RPMI7951 (cell line): ENCODE data around the gene CTNNBIP1. TPM values are rescaled to one million over a fixed set of nuclear protein-coding genes. Genes with fewer than 3 reads are reported as not detected.
A peak's percentile ranks its signal among the peaks of the same experiment; 100 is the strongest.
"Not testable (repeated sequence)": the region's sequence is repeated elsewhere in the genome, so short reads cannot be mapped to it uniquely, and the experiment has no call there.

ENCODE experiments used
- DNase-seq: peaks from one replicate; pipeline ENCODE4 v3.0.0-alpha.2; 2012; ENCODE audit warnings: low read depth
- total RNA-seq: library from RNA; depleted of rRNA; stranded (reverse); fragments of >200 nt; shearing (Covaris generic); gene quantifications from 2 replicates; pipeline ENCODE4 v1.2.3, GENCODE V29; 2014; rRNA removed

The CTNNBIP1 gene, protein sequence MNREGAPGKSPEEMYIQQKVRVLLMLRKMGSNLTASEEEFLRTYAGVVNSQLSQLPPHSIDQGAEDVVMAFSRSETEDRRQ
- 30.6 and 37.0 TPM in 2 replicates for total RNA-seq

DNA sequence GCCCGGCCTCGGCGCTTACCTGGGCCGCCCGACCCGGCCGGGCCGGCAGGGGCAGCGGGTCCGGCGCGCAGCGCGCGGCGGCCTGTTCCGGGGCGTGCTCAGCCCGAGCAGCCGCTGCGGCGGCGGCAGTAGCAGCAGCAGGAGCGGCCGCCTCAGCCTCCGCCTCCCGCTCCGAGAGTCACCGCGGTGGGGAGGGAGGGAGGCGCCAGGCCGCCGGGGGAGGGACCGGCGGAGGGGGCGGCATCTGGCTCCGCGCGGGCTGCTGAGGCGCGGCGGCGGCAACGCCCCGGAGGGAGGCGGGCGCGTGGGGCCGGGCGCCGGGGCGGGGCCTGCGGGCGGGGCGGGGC is at the start of gene CTNNBIP1:
TSS of gene CTNNBIP1 (minus strand) at position 194 of the 347 bp plus-strand sequence. CDS start 38,205 bp downstream, outside the sequence.
- no peak for DNase-seq

DNA sequence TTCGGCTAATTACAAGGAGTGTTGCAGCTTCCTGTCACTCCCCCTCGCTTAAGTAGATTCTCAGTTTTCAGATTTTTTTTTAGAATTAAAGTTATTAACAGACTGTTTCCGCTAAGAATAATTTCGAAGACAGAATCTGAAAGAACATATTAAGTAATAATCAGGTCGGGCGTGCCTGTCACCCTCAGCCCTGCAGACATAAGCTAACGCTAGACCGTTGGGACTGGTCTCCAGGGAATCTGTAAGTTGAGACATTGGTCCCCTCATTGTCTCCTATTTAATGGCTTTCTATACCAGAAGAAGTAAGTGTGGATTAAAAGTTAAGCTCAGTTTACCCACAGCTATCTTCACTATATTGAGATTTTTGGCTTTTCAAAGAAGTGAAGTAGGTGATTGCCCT is 47.7 kb upstream of the CTNNBIP1 start:
- no peak for DNase-seq

DNA sequence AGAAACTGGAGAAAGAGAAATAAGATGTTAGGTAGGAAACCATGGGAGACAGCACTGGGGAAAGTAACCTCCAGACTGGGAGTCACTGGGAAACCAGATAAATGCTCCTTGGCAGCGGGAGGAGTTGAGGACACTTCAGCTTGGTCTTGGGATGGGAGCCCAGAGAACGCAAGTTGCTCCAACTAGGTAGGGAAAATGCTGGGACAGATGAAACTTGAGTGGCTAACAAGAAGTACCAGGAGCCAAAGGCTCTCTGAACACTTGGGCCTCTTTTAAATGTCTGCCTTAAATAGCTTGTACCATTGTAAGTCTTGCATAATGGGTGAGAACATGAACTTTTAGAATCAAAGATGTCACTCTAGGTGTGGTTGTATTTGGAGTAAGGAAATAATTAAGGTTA is 36.2 kb upstream of the CTNNBIP1 start:
- DNase-seq = no peak

DNA sequence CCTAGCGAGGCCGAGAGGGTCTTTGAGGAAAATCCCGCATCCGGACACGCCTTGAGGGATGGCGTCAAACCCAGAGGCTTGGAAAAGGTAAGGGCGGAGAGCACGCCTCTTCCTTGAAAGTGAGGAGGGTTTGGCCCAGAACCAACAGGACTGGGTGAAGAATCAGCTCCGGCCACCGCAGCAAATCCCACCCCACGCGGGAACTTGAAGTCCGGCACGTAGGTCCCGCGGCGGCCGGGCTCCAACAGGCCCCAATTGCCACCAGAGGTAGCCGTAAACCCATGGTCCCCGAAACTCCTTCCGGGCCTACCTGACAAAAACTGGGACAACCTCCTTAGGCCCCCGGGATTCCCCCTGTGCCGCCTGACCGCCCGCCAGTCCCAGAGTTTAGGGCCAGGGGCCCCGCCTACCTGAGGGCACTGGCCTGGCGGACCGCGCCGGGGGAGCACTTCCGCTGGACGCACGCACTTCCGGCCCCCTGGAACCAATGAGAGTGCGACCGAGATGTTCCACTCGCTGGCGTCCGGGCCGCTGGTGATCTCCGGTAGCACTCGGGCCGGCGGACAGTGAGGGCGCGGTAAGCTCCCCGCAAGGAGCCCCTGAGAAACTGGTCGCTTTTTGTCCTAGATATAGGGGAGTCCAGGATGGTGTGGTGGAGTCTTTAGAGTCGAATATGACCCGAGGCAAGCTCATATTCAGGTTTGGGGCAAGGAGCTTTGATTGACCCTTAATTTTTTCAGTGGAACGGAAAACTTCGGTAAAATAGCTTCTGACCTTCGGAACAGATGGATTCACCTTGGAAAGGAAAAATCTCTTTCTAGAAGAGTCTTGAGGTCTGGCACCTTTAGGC is 33.1 kb upstream of the CTNNBIP1 start, which contains the start of the genes LZIC and NMNAT1:
TSS of gene LZIC (minus strand) at position 453 of the 850 bp plus-strand sequence. CDS start 6,772 bp downstream, outside the sequence.
TSS of gene NMNAT1 (plus strand) at position 537 of the 850 bp plus-strand sequence. CDS start 28,599 bp downstream, outside the sequence.
- peak; percentile 92 for DNase-seq

DNA sequence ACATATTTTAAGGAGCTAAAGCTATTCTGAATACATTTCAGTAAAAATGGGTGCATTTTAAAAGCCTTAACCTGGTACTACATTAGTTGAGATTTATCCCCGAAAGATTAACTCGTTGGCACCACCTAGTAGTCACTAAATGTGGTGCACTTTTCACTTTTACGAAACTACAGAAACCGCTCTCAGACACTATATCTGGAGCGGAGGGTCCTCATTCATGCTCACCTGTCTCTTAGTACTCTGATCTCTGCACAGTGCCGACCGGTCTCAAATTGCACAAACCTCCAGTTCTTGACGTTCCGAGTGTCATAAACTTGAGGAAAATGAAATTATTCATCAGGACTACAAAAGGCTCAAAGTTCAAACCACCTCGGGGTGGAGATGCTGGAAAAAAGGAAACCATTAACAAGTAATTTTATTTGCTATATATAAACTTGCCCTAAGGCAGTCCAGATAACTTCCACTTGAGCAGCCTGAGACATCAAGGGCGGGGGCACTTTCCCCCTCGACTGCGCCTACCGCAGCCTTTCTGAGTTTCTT is 32.4 kb upstream of the CTNNBIP1 start:
- DNase-seq = peak; percentile 67

DNA sequence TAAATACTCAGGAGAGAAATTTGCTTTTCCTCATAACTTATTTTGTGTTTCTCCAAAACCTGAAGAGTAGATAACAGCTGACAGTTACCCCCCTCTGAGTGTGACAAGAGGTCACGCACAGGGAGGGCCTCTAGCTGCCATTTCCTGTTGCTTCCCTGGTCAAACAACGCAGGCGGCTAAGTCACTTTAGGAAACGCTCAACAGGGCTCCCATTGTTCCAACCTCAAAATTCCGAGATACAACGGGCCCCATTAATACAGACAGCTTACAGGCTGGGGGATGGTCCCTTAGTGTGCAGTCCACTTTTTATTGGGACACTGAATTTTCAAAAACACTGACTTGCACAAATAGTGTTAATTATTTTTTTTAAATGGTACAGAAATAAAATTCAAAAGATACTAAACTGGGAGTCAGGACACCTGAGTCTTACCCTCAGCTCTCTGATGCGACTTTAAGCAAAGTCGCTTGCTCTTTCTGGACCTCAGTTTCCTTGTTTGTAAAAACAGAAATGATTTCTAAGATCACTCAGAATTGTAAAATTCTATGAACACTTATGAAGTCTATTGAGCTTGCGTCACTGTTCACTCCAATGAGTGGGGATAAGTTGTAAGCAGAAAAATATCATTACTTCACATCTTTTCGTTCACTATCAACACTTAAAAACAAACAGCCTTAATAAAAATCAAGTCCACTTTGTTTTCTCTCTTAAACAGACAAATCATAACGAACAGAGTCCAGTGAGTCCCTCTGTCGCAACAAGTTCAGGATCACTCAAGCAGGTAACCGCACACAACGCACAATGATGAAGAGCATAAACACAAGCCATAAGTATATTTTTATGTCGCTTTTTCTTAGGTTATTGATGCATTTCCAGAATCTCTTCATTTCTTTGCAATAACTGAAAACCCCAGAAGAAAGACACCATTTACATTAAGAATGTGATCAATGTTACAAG is 19.6 kb upstream of the CTNNBIP1 start:
- DNase-seq = peak; percentile 54

DNA sequence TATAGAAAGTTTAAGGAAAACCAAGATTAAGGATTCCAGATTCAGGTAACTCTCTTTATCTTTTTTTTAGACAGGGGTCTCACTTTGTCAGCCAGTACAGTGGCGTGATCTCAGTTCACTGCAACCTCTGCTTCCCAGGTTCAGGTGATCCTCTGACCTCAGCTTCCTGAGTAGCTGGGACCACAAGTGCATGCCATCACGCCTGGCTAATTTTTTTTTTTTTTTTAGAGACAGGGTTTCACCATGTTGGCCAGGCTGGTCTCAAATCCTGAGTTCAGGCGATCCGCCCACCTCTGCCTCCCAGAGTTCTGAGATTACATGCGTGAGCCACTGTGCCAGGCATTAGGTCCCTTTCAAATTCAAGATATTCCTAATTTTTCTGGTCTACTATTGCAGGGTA is 17.2 kb upstream of the CTNNBIP1 start:
- no peak for DNase-seq

DNA sequence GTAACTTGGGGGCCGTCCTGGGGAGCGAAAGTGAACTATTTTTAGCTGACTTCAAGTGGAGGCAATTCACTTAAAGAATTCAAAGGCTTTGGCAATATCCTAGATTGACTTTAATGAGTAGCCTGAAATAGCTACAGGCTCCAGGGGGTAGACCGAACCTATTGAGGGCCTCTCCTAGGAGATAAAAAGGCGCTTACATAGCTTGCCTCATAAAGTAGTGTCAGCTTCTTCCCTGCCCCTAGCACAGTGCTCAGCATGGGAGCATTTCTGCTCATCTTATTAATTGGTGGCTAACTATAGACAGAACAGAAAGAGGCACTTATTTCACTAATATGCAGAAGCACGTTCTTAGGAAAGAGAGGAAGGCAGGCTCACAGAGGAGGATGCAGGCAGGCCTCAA is 12.3 kb upstream of the CTNNBIP1 start:
- no peak for DNase-seq

DNA sequence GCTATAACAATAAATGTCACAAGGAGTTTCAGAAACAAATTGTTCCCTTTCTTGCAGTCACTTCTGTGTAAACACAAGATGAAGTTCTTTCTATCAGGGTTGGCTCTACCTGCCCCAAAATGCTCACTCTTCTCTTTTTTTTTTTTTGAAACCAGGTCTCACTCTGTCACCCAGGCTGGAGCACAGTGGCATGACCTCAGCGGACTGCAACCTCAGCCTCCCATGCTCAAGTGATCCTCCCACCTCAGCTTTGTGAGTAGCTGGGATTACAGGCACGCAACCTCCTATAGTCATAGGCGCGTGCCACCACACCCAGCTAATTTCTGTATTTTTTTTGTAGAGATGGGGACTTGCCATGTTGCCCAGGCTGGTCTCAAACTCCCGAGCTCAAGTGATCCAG is 10.5 kb upstream of the CTNNBIP1 start:
- DNase-seq = no peak

DNA sequence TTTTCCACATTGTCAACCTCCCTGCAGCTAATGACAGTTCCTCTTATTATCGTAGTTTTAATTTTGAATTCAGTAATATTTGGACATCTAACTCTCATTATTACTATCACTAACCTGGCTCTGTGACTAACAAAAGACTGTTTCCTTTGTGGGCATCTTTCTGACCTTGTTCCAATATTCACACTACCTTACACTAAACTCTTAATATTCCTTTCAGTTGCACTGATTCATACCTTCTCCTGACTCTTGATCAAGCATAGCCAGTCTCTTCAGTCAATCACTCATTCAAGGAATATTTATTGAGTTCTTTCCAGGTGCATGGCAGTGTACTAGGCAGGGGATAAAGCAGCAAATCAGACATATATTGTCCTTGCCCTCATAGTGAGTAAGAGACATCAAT is 7.8 kb upstream of the CTNNBIP1 start:
- DNase-seq = no peak

DNA sequence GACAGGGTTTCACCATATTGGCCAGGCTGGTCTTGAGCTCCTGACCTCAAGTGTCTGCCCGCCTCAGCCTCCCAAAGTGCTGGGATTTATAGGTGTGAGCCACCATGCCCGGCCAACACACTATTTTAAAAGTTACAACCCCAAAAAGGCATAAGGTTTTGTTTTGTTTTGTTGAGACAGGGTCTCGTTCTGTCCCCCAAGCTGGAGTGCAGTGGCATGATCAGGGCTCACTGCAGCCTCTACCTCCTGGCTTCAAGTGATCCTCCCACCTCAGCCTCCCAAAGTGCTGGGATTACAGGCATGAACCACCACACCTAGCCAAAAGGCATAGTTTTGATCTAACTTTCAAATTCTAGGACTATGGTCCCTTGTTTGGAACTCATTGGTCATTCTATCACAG is 7.4 kb upstream of the CTNNBIP1 start:
- DNase-seq = not testable (repeated sequence)

DNA sequence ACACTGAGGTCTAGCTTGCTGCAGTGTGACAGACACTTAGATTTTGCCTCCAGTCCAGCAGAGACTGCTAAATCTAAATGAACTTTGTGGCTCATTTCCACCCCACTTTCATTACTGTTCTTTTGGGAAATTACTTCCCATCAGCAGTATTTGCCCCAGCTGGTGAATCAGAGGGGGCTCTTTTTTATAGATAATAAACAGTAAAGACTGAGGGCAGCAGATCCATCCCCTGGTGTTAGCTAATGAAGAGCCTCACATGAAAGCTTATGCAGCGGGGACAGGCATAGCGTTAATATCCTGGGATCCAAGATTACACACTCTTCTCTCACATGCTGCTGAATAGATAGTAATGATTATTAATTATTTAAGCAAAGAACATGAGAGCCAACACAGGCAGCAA is 6.4 kb upstream of the CTNNBIP1 start:
- DNase-seq = no peak

DNA sequence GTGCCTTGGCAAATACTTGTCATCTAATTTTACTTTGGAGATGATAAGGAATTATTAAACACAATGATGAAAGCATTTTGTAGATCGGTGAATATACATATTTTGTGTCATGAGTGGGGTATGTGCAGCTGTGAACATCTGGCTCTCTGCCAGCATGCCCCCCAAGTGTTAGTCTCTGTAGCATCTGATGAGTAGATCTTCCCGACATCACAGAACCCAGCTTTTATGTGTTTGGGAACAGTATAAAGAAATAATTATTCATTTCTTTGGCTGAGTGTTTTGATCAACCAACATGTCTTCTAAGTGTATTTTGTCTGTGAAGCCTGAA is 4.5 kb upstream of the CTNNBIP1 start:
- DNase-seq = no peak

DNA sequence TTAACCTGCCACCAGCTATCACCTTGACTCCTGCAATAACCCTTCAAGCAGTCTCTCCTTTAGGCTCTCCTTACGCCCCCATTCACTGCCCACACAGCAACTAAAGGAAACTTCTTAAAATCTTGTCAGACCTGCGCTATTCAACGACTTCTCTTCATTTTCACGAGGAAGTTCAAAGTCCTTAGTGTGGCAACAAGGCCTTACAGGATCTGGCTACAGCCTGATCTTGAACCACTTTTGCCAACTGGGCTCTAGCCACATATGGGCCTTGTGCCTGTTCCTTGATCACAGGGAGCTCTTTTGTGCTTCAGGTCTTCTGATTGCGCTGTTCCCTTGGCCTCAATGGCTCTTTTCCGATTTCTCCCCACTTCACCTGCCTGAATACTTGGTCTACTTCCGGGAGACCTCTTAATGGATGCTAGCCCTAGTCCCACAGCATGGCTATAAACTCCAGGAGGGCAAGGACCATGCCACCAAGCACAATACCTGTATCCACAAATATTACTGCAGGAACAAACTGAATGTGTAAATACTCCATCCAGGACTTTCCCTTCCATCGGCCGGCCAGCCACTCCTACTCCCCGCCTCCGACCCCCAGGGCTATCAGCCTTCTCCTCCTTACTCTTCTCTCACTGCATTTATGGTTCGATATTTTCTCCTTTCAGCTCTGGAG is 2.3 kb upstream of the CTNNBIP1 start:
- DNase-seq = no peak

DNA sequence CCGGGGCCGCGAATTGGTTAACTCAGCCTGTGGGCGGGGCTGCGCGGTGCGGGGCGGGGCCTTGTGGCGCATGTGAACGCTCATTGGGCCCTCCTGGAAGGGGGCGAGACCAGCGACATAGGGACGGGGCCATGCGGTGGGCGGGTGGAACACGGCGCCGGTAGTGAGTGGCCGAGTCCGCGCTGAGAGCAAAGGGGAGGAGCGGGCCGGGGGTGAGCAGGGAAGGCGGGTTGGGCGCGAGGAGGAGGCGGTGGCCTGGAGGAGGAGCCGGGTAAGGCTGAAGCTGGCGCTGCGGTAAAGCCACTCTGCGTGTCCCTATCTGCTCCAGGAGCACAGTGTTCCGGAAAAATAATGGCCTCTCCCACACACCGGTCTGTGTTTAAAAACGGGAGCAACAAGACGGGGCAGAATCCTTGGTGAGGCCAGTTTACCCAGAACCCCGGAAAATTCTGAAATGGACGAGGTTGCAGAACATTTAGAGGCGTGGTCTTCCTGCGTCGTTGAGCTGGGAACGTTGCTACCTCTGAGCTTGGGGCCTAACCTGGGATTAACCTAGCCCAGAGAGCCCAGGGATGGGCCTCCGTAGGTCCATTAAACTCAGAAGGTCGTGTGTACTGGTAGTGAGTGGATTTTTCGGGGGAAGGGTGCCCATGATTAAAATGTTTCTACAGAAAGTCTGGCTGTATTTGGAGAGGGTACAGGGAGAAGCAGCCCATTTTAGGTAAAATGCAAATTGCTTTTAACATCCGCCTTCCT is 532 bp upstream of the CTNNBIP1 start:
- peak; percentile 99 for DNase-seq

DNA sequence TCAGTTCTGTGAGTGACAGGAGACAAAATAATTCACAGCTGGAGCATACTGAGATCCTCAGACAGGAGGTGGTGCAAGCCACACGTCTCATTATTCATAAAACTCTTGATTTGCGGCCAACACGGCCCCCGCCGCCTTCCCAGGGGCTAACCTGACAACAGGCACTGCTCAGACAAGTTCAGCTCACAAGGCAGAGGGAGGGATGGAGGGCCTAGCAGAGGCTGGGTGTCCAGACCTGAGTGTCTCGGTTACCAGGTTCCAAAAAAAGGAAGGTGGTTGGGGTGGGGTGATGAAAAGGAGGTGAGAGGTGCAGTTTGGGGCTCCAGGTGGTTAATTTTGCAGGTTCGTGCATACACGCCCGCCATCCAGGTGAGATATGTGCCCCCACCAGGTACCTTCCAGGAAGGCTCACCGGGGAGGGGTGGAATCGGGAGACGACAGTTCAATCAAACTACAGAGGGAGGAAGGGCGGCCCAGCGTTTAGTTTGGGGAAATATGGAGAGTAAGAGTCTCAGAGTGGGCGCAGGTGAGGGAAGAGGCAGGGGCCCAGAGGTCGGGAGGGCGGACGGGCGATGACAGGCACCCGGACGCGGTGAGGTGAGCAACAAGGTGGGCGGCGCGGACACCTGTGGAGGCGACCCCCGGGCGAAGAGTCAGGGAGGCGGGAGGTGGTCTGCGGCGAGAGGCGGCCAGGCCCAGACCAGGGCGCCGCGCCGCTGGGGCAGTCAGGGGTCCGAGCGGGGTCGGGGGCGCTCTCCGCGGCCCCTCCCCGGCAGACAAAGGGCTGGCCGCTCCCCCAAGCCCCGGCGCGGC is 629 bp downstream of the CTNNBIP1 start:
- peak; percentile 18 for DNase-seq

DNA sequence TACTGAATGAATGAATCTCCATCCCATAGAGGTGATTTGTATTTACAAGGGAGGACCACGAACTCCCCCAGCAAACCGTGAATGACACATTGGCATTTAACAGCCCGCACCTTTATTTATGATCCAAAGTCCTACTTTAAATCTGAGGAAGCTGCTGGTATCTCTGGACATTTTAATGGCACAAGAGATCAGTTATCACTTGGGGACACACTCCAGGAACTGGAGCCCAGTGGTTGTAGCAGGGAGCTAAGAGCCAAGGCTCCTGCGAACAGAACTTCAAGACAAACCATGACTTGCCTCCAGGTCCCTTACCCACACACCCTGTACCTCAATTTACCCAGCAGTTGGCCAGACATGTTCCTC is 1.2 kb downstream of the CTNNBIP1 start:
- no peak for DNase-seq

DNA sequence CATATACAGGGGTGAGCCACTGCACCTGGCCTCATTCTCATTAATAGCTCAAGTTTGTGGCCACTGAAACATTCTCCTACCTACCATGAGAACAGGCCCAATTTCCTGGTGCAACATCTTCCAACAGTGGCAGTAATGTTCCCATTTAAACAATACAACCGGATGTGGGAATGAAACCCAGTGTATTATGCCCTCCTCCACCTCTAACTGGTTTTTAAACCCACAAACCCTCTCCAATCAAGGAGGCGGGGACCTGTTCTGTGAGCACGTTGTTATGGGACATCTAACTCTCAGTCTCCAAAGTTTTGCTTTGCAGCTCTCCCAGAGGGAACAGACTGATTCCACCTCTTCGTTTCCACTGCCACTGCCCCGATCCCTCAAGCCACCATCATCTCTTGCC is 2.6 kb downstream of the CTNNBIP1 start:
- DNase-seq = peak; percentile 40

DNA sequence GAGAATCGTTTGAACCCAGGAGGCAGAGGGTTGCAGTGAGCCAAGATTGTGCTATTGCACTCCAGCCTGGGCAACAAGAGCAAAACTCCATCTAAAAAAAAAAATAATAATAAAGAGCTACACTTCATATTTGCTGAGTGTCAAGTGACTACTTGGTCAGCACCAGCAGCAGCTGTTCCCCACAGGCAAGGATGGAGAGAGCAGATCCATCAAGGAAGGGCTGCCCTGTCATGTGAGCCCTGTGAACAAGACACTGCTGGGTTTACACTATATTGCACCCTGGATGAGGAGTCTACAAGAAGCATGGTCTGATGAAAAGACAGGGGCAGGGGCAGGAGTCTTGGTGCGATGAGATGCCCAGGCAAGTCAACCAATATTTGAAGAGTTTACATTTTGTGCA is 3.6 kb downstream of the CTNNBIP1 start:
- DNase-seq = no peak

DNA sequence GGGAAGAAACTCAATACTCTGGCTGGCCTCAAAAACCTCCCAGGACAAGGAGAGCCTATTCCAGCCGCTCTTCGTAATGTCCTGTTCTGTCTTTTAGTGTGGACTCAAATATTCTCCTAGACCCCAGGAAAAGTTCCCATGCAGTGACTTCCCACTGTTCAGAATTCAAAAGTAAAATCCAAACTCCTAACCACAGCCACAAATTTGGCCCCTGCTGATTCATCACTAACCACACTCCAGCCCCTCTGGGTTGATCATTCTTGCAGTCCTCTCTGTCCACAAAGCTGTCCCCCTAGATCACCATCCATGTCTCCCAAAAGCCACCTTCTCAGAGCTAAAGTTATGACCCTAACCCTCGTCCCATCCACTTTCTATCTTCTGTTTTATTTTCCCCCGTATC is 5.1 kb downstream of the CTNNBIP1 start:
- DNase-seq = peak; percentile 75
